ENCODE data around the gene GABRA4. TPM values are rescaled to one million over a fixed set of nuclear protein-coding genes. Genes with fewer than 3 reads are reported as not detected.

GABRA4 gene
- total RNA-seq, 1 donor from 2014 or later = not detected

DNA sequence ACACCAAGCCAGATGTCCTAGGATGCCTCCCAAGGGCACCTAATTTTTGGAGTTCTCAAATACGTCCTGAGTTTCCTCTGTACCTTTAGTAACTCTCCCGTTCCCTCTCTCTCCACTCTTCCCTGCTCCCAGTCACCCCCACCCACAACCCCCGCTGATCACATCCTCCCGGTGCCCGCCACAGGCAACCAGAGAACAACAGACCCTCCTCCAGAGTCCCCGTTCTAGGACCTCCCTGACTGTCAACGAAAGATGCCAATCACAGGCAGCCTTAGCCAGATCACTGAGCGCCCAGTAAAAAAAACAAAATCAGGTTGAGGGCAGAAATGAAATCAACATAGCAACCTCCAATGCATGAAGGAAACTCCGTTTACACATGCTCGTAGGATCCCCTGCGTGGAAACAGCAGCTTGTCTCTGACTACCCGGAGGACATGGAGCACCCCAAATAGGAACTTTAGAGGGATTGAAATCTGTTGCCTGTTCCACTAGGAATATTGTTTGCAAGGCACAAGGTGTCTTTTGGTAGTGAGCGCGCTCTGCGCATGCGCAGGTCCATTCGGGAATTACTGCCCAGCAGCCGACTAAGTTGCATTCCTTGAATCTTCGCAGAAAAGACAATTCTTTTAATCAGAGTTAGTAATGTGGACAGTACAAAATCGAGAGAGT is 37.8 kb upstream of the GABRA4 start, which contains the start of gene GABRB1:
Gene GABRB1, plus strand, starts transcription at position 557 of the 668 bp plus-strand sequence.
- DNase-seq (ENCODE audit: low spot score, unreplicated experiment) = peak; percentile 37
- Mint-ChIP-seq H3K27me3 (peaks cover 35% of the 10 kb centered on the region), H3K27ac (peak within 1 kb of the TSS; percentile 76), H3K4me3 (ENCODE audit: low read depth) (peak within 1 kb of the TSS; percentile 73), H3K36me3 (ENCODE audit: insufficient read depth) (no peaks in the 10 kb centered on the region), H3K9me3 (ENCODE audit: low read depth) (no peaks in the 10 kb centered on the region), H3K4me1 (ENCODE audit: low read depth) (peaks cover 11% of the 10 kb centered on the region)
- TF ChIP-seq, protein P1, sequence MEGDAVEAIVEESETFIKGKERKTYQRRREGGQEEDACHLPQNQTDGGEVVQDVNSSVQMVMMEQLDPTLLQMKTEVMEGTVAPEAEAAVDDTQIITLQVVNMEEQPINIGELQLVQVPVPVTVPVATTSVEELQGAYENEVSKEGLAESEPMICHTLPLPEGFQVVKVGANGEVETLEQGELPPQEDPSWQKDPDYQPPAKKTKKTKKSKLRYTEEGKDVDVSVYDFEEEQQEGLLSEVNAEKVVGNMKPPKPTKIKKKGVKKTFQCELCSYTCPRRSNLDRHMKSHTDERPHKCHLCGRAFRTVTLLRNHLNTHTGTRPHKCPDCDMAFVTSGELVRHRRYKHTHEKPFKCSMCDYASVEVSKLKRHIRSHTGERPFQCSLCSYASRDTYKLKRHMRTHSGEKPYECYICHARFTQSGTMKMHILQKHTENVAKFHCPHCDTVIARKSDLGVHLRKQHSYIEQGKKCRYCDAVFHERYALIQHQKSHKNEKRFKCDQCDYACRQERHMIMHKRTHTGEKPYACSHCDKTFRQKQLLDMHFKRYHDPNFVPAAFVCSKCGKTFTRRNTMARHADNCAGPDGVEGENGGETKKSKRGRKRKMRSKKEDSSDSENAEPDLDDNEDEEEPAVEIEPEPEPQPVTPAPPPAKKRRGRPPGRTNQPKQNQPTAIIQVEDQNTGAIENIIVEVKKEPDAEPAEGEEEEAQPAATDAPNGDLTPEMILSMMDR (IDR thresholded peaks at IDR 0.05; ENCODE audit: unreplicated experiment) = no peak

DNA sequence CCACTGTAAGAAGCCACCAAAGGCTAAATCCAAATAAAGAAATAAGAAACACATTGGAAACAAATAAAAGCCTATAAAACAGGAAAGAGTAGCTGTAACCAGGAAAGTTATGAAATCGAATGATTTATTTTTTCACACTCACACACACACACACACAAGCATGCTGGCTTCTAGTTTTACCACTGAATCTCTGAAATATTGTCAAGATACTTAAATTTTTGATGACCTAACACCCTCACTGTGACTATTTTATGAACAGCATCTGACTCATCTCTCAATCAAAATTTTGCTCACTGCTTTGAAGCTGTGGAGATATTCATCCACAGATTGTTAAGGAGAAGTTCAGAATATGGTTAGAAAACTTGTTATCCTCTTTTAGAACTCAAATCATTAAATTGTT is 24.1 kb upstream of the GABRA4 start:
- H3K9me3 Mint-ChIP-seq (ENCODE audit: low read depth) = no peaks in the 10 kb centered on the region
- H3K4me3 Mint-ChIP-seq (ENCODE audit: low read depth) = no peak overlapping the region
- DNase-seq (ENCODE audit: low spot score, unreplicated experiment) = no peak
- TF ChIP-seq, protein P1 (IDR thresholded peaks at IDR 0.05; ENCODE audit: unreplicated experiment) = no peak
- H3K27ac Mint-ChIP-seq = no peak overlapping the region
- H3K4me1 Mint-ChIP-seq (ENCODE audit: low read depth) = peaks cover 2% of the 10 kb centered on the region
- no peaks in the 10 kb centered on the region for H3K36me3 Mint-ChIP-seq (ENCODE audit: insufficient read depth)
- H3K27me3 Mint-ChIP-seq = no peaks in the 10 kb centered on the region

DNA sequence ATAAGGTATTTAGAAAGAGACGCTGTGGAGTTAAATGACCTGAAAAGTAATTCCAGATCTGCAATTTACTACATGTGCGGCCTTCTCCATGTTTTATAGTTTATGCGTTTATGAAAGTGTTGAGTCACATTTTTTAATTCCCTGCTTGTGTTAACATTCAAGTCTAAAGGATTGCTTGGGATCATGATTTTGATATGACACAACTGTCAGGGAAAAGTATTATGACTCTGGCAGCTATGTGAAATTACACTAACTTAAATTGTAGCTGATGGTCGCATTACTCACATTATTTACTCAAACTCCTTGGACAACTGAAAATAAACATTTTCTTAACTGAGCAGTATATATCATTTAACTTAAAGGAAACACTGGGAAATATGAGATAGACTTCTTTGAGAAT is 23.7 kb upstream of the GABRA4 start:
- Mint-ChIP-seq H3K36me3 (ENCODE audit: insufficient read depth) (no peaks in the 10 kb centered on the region), H3K4me3 (ENCODE audit: low read depth) (no peak overlapping the region), H3K27me3 (no peaks in the 10 kb centered on the region), H3K4me1 (ENCODE audit: low read depth) (peaks cover 2% of the 10 kb centered on the region), H3K9me3 (ENCODE audit: low read depth) (no peaks in the 10 kb centered on the region), H3K27ac (no peak overlapping the region)
- TF ChIP-seq, protein P1 (IDR thresholded peaks at IDR 0.05; ENCODE audit: unreplicated experiment) = no peak
- DNase-seq (ENCODE audit: low spot score, unreplicated experiment) = no peak

DNA sequence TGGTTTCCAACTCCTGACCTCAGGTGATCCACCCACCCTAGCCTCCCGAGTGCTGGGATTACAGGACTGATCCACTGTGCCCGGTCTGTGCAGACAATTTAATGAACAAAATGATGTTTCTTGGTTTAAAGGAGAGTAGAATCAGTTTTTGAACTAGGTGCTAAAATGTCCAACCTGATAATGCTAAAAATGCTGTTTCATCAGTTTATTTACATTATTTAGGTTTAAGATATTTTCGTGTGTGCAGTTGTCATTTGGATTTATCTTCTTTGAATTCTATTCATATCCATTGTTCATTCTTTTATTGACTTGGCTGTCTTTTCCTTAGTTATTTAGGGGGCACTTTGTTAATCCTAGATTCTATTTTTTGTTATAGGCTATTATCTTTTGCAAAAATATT is 20.0 kb upstream of the GABRA4 start:
- H3K4me3 Mint-ChIP-seq (ENCODE audit: low read depth) = no peak overlapping the region
- no peaks in the 10 kb centered on the region for H3K27me3 Mint-ChIP-seq
- H3K27ac Mint-ChIP-seq = no peak overlapping the region
- H3K9me3 Mint-ChIP-seq (ENCODE audit: low read depth) = no peaks in the 10 kb centered on the region
- H3K4me1 Mint-ChIP-seq (ENCODE audit: low read depth) = peaks cover 2% of the 10 kb centered on the region
- DNase-seq (ENCODE audit: low spot score, unreplicated experiment) = no peak
- H3K36me3 Mint-ChIP-seq (ENCODE audit: insufficient read depth) = no peaks in the 10 kb centered on the region
- TF ChIP-seq, protein P1 (IDR thresholded peaks at IDR 0.05; ENCODE audit: unreplicated experiment) = no peak

DNA sequence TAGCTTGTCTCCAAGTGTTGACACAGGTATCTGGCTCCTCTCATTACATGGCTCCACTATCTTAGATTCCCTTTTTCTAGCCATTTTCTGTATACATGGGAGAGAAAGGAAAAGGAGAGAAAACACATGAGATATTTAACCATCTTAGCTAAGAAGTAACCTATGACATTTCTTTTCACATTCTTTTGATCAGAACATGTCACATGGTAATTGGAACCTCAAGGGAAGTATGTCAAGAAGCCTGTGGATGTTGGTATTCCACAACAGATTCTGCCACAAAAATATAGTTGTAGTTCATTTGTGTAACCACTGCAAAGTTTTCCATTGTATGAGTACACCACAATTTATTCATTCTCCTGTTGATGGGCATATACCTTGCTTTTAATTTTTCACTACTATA is 19.3 kb upstream of the GABRA4 start:
- Mint-ChIP-seq H3K27me3 (no peaks in the 10 kb centered on the region), H3K36me3 (ENCODE audit: insufficient read depth) (no peaks in the 10 kb centered on the region), H3K4me3 (ENCODE audit: low read depth) (no peak overlapping the region), H3K9me3 (ENCODE audit: low read depth) (no peaks in the 10 kb centered on the region), H3K4me1 (ENCODE audit: low read depth) (peaks cover 2% of the 10 kb centered on the region), H3K27ac (no peak overlapping the region)
- no peak for DNase-seq (ENCODE audit: low spot score, unreplicated experiment)
- TF ChIP-seq, protein P1 (IDR thresholded peaks at IDR 0.05; ENCODE audit: unreplicated experiment) = no peak

Data from progenitor cell of endocrine pancreas (in vitro differentiated cells).